ENCODE results near the gene UBTD2. TPM values are rescaled to one million over a fixed set of nuclear protein-coding genes. Genes with fewer than 3 reads are reported as not detected.

Gene UBTD2
- total and polyA plus RNA-seq, 10 of the 15 experiments (the other 5 are each of a cell fraction or from before 2014, with no cell fraction given): 7.7 to 30.5 (median 19.4) TPM

DNA sequence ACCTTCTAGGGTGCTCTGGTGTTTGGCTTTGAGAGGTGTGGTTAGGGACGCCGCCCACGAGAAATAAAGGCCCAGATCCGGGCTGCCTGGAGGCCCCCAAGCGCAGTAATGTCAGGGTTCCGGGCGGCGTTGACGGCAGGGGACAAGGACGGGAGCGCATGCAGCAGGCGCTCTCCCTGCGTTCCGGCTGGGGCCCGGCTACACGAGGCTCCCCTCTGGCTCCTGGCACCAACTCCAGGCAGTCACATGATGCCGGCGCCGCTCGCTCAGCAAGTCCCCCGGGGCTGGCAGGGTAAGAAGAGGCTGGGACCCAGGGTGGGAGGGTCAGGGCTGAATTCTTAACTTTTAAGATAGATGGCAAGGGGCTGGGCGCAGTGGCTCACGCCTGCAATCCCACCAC, 28.1 kb downstream of the UBTD2 start (continued):
- TF ChIP-seq, protein P1, sequence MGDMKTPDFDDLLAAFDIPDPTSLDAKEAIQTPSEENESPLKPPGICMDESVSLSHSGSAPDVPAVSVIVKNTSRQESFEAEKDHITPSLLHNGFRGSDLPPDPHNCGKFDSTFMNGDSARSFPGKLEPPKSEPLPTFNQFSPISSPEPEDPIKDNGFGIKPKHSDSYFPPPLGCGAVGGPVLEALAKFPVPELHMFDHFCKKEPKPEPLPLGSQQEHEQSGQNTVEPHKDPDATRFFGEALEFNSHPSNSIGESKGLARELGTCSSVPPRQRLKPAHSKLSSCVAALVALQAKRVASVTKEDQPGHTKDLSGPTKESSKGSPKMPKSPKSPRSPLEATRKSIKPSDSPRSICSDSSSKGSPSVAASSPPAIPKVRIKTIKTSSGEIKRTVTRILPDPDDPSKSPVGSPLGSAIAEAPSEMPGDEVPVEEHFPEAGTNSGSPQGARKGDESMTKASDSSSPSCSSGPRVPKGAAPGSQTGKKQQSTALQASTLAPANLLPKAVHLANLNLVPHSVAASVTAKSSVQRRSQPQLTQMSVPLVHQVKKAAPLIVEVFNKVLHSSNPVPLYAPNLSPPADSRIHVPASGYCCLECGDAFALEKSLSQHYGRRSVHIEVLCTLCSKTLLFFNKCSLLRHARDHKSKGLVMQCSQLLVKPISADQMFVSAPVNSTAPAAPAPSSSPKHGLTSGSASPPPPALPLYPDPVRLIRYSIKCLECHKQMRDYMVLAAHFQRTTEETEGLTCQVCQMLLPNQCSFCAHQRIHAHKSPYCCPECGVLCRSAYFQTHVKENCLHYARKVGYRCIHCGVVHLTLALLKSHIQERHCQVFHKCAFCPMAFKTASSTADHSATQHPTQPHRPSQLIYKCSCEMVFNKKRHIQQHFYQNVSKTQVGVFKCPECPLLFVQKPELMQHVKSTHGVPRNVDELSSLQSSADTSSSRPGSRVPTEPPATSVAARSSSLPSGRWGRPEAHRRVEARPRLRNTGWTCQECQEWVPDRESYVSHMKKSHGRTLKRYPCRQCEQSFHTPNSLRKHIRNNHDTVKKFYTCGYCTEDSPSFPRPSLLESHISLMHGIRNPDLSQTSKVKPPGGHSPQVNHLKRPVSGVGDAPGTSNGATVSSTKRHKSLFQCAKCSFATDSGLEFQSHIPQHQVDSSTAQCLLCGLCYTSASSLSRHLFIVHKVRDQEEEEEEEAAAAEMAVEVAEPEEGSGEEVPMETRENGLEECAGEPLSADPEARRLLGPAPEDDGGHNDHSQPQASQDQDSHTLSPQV (IDR thresholded peaks at IDR 0.05): no peak
- TF ChIP-seq ZNF274 (IDR thresholded peaks at IDR 0.05; ENCODE audit: insufficient read depth, insufficient read length) (no peak), RBBP5 (conservative IDR thresholded peaks at IDR 0.05) (no peak), ZSCAN29 (IDR thresholded peaks at IDR 0.05) (no peak)

DNA sequence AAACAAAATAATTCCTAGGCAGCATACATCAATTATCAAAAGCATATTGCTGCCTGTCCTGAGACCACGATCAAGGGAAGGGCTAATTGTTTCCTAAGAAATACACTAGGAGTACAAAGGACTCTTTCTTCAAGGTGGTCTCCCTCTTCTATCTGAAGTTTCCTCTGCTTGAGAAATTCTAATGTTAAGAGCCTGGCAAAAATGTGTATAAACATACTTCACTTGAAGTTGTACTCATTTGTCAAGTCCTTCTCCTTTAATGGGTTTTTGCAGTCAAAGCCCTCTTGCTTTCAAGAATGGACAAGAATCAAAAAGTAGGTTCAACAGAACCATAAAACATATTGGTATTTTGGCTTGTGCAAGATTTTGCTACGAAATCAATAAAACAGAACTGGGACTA, 31.1 kb downstream of the UBTD2 start:
- ATAC-seq (no peak), DNase-seq (ENCODE audit: low read depth, low spot score) (no peak), FAIRE-seq (no peak)
- 96% methylated on average over 2 of the region's 2 CpGs for WGBS (ENCODE audit: insufficient coverage, insufficient replicate concordance, low lambda C conversion rate, missing lambda C conversion rate)
- Histone ChIP-seq H3K4me2 (ENCODE audit: control insufficient read depth, insufficient read depth) (no peak overlapping the region), H3K9me3 (replicated peaks; ENCODE audit: control insufficient read depth, insufficient read depth, low read length) (peaks cover 11% of the 10 kb centered on the region; the same call in 2 of the 3 replicates), H3K9ac (ENCODE audit: control insufficient read depth, insufficient read depth, low read length) (no peak overlapping the region), H2AFZ (ENCODE audit: control insufficient read depth, low read depth, low read length) (no peak overlapping the region), H3K27me3 (replicated peaks in 1 of 2; ENCODE audit: control insufficient read depth in 2 of 2, insufficient read depth in 2 of 2, low read length in 1 of 2) (no peaks in the 10 kb centered on the region), H3K79me2 (ENCODE audit: control insufficient read depth, insufficient read depth, low read length) (peaks cover 12% of the 10 kb centered on the region), H3K36me3 (ENCODE audit: control insufficient read depth in 2 of 2, insufficient read depth in 2 of 2, low read length in 1 of 2) (peaks cover 3 to 4% of the 10 kb centered on the region in 2 experiments; a peak in 3 of 4 replicates), H3K4me3 (no peak overlapping the region), H3K27ac (ENCODE audit: control insufficient read depth, insufficient read depth) (no peak overlapping the region), H4K20me1 (ENCODE audit: control insufficient read depth, insufficient read depth) (no peaks in the 10 kb centered on the region), H3K4me1 (ENCODE audit: control insufficient read depth, insufficient read depth, low read length) (no peaks in the 10 kb centered on the region)
- no TSS peak for BruUV-seq (replicated peaks)
- ChIA-PET RAD21 (ENCODE audit: unreplicated experiment) (no interaction called here), SMC1A (ENCODE audit: uncharacterized antibody, unreplicated experiment) (interaction anchor here (1.0 kb wide), 1 partner anchor 48 kb away, joined by 3 read pairs; no protein-coding TSS in a partner anchor), POLR2A (no interaction called here), CTCF (interaction anchor here (0.6 kb wide), 1 partner anchor 118 kb away, joined by 4 read pairs; no protein-coding TSS in a partner anchor)
- intact Hi-C loops (cut with micrococcal nuclease; ENCODE audit: unreplicated experiment) (no loop called here), in situ Hi-C loops (cut with MboI) (no loop called here)
- TF ChIP-seq CBFB (IDR thresholded peaks at IDR 0.05; ENCODE audit: low read depth) (no peak), YBX1 (IDR thresholded peaks at IDR 0.05) (no peak), NFXL1 (IDR thresholded peaks at IDR 0.05; ENCODE audit: borderline replicate concordance) (no peak), ASH2L (IDR thresholded peaks at IDR 0.05; ENCODE audit: borderline replicate concordance, low read depth) (no peak), TAF1 (IDR thresholded peaks at IDR 0.05; ENCODE audit: borderline replicate concordance, low read depth, low read length) (no peak), PAX8 (IDR thresholded peaks at IDR 0.05) (no peak), SMC3 (IDR thresholded peaks at IDR 0.05; ENCODE audit: borderline replicate concordance, low read length) (no peak), MEF2A (IDR thresholded peaks at IDR 0.05; ENCODE audit: insufficient read depth, low read depth, low read length) (no peak), GABPA (IDR thresholded peaks at IDR 0.05; ENCODE audit: low read depth) (no peak), MTA2 (IDR thresholded peaks at IDR 0.05; ENCODE audit: low read depth) (no peak), CREM (IDR thresholded peaks at IDR 0.05; ENCODE audit: low read depth) (no peak)
- TF ChIP-seq, protein P2, sequence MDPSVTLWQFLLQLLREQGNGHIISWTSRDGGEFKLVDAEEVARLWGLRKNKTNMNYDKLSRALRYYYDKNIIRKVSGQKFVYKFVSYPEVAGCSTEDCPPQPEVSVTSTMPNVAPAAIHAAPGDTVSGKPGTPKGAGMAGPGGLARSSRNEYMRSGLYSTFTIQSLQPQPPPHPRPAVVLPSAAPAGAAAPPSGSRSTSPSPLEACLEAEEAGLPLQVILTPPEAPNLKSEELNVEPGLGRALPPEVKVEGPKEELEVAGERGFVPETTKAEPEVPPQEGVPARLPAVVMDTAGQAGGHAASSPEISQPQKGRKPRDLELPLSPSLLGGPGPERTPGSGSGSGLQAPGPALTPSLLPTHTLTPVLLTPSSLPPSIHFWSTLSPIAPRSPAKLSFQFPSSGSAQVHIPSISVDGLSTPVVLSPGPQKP (IDR thresholded peaks at IDR 0.05; ENCODE audit: low read depth, low read length): no peak
- TF ChIP-seq, protein P3, sequence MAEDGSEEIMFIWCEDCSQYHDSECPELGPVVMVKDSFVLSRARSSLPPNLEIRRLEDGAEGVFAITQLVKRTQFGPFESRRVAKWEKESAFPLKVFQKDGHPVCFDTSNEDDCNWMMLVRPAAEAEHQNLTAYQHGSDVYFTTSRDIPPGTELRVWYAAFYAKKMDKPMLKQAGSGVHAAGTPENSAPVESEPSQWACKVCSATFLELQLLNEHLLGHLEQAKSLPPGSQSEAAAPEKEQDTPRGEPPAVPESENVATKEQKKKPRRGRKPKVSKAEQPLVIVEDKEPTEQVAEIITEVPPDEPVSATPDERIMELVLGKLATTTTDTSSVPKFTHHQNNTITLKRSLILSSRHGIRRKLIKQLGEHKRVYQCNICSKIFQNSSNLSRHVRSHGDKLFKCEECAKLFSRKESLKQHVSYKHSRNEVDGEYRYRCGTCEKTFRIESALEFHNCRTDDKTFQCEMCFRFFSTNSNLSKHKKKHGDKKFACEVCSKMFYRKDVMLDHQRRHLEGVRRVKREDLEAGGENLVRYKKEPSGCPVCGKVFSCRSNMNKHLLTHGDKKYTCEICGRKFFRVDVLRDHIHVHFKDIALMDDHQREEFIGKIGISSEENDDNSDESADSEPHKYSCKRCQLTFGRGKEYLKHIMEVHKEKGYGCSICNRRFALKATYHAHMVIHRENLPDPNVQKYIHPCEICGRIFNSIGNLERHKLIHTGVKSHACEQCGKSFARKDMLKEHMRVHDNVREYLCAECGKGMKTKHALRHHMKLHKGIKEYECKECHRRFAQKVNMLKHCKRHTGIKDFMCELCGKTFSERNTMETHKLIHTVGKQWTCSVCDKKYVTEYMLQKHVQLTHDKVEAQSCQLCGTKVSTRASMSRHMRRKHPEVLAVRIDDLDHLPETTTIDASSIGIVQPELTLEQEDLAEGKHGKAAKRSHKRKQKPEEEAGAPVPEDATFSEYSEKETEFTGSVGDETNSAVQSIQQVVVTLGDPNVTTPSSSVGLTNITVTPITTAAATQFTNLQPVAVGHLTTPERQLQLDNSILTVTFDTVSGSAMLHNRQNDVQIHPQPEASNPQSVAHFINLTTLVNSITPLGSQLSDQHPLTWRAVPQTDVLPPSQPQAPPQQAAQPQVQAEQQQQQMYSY (CRISPR knock-in tag; IDR thresholded peaks at IDR 0.05): no peak
